K562 (cell line): Measurements from ENCODE around the gene PNPO. TPM values are rescaled to one million over a fixed set of nuclear protein-coding genes. Genes with fewer than 3 reads are reported as not detected.

Experiments used
- ATAC-seq: fragments of 200-7000 bp; cut with Tn5 transposase; 3 replicates; pipeline ENCODE4 v1.9.1; 2020; ENCODE audit warnings: moderate library complexity
- BruUV-seq: library from RNA; stranded (reverse); fragments of 400-500 nt; replicated peaks from 2 replicates; lab custom pipeline; 2021; lab: Mats Ljungman, UMichigan
- CTCF ChIA-PET: fragments of 300-600 bp; formaldehyde crosslinking; extraction: SDS; loops from one replicate; lab custom pipeline; 2021; ENCODE audit warnings: low intra/inter-chr PET ratio; lab: Yijun Ruan, JAX
- POLR2A ChIA-PET: fragments of 300-600, 350-650 bp; sonication (Branson Sonifier 250); formaldehyde crosslinking; extraction: SDS; loops from one replicate; lab custom pipeline; 2021; ENCODE audit warnings: antibody characterized with exemption, inconsistent platforms; lab: Yijun Ruan, JAX
- DNase-seq, 4 experiments: peaks; one replicate each; pipeline versions ENCODE4 v3.0.0 to v3.0.0-alpha.2; 2011 to 2018; ENCODE audit warnings: low spot score in 3 of 4, mixed read lengths in 3 of 4; ENCODE audit errors: extremely low read depth in 1 of 4
- FAIRE-seq: peaks from 2 replicates; lab custom pipeline; 2011; peaks lifted over from hg19 to GRCh38; lab: Jason Lieb, UNC
- H2AFZ ChIP-seq: 2 replicates; pipeline ENCODE4 v1.6.0; 2011; ENCODE audit warnings: low read depth, low read length, control low read depth, inconsistent platforms
- H3K27ac ChIP-seq: fragments of 200-600 bp; 3 replicates; pipeline ENCODE4 v1.8.0; 2011; ENCODE audit warnings: low read depth, mild to moderate bottlenecking, control low read depth, inconsistent platforms, low read length, moderate library complexity, mixed read lengths; ENCODE audit errors: extremely low read depth
- H3K27me3 ChIP-seq, 2 experiments: fragments of 300-600 bp in 1 of 2; 2 replicates in 1 of 2; 3 replicates in 1 of 2; pipeline versions ENCODE4 v1.6.0 to v1.8.0; 2011; ENCODE audit warnings: inconsistent platforms in 2 of 2, low read length in 2 of 2, mild to moderate bottlenecking in 1 of 2, mixed read lengths in 1 of 2, moderate library complexity in 1 of 2; ENCODE audit not compliant: control insufficient read depth in 2 of 2, insufficient read depth in 2 of 2
- H3K36me3 ChIP-seq: fragments of 300-600 bp; 3 replicates; pipeline ENCODE4 v1.8.0; 2011; ENCODE audit warnings: mild to moderate bottlenecking, low read length, inconsistent platforms; ENCODE audit not compliant: control insufficient read depth, insufficient read depth
- H3K4me1 ChIP-seq, 2 experiments: fragments of 200-600 bp in 1 of 2; replicated peaks in 1 of 2; 2 replicates in 1 of 2; 3 replicates in 1 of 2; pipeline versions ENCODE4 v1.5.1 to v1.8.0; 2011; ENCODE audit warnings: inconsistent platforms in 2 of 2, low read length in 2 of 2, mild to moderate bottlenecking in 1 of 2, mixed read lengths in 1 of 2, moderate library complexity in 1 of 2; ENCODE audit not compliant: control insufficient read depth in 2 of 2, insufficient read depth in 2 of 2
- H3K4me2 ChIP-seq: 2 replicates; pipeline ENCODE4 v1.6.1; 2011; ENCODE audit warnings: low read length, control low read depth, inconsistent platforms, mixed read lengths; ENCODE audit not compliant: insufficient read depth
- H3K4me3 ChIP-seq: fragments of 200-600 bp; sonication (generic), shearing (Covaris generic); 2 replicates; pipeline ENCODE4 v1.5.1; 2016; ENCODE audit warnings: control low read depth, inconsistent platforms
- H3K79me2 ChIP-seq: fragments of 200-600 bp; 3 replicates; pipeline ENCODE4 v1.8.0; 2011; ENCODE audit warnings: low read length, inconsistent platforms; ENCODE audit not compliant: control insufficient read depth, insufficient read depth
- H3K9ac ChIP-seq, 2 experiments: 2 replicates each; pipeline versions ENCODE4 v1.6.0 to v1.6.1; 2011; ENCODE audit warnings: low read depth in 2 of 2, low read length in 2 of 2, control low read depth in 1 of 2, inconsistent platforms in 1 of 2, mild to moderate bottlenecking in 1 of 2, mixed read lengths in 1 of 2; ENCODE audit not compliant: insufficient read depth in 1 of 2
- H3K9me1 ChIP-seq: one replicate; pipeline ENCODE4 v1.6.0; 2011; ENCODE audit warnings: inconsistent platforms, mild to moderate bottlenecking, low read length, moderate library complexity; ENCODE audit not compliant: control insufficient read depth, insufficient read depth
- H3K9me3 ChIP-seq: replicated peaks from 2 replicates; pipeline ENCODE4 v1.5.1; 2011; ENCODE audit warnings: low read depth, low read length, inconsistent platforms; ENCODE audit not compliant: control insufficient read depth, insufficient read depth
- H4K20me1 ChIP-seq: replicated peaks from 2 replicates; pipeline ENCODE4 v1.6.1; 2011; ENCODE audit warnings: low read length, inconsistent platforms, mixed read lengths; ENCODE audit not compliant: control insufficient read depth, insufficient read depth
- E2F4 ChIP-seq: sonication (generic); formaldehyde crosslinking; IDR thresholded peaks from 2 replicates; pipeline ENCODE4 v1.8.0; 2022; ENCODE audit warnings: mild to moderate bottlenecking, low read depth, missing genetic modification reagents
- SNAPC5 ChIP-seq: fragments of 250-450 bp; sonication (Bioruptor Pico); IDR thresholded peaks from 2 replicates; pipeline ENCODE4 v1.8.0; 2021; ENCODE audit warnings: moderate library complexity, mild to moderate bottlenecking, inconsistent platforms
- WGBS: fragments of 100-300 bp; shearing (Covaris generic); methylation state at CpG from one replicate; pipeline ENCODE4 v1.1.6; 2016; ENCODE audit warnings: low coverage, mixed read lengths; ENCODE audit not compliant: insufficient coverage; ENCODE audit errors: missing lambda C conversion rate; 5-methylcytosine and 5-hydroxymethylcytosine counted together
- in situ Hi-C: fragments of 300-500 bp; cut with MboI; formaldehyde crosslinking; loops from 4 replicates; pipeline ENCODE4 v1.15.0; 2018; ENCODE audit warnings: inconsistent platforms, mixed read lengths
- intact Hi-C: fragments of 100-400 bp; cut with micrococcal nuclease; formaldehyde crosslinking; loops from 2 replicates; pipeline ENCODE4 v1.14.2; 2022
- polyA plus RNA-seq, 8 experiments: library from polyadenylated mRNA; depleted of rRNA in 4 of 8; stranded (reverse) in 5 of 8; unstranded in 3 of 8; fragments of >200 nt; fragmentation: Nextera tagmentation in 2 of 8; fragmentation: Illumina TruSeq in 1 of 8; extraction: Ambion mirVana in 2 of 8; extraction: Trizol in 1 of 8; gene quantifications; 2 replicates each; pipeline versions ENCODE4 v1.2.1 to v1.2.3, GENCODE V29; 2011 to 2014; ENCODE audit warnings: inconsistent platforms in 1 of 8, missing spikeins in 1 of 8
- total RNA-seq, 7 experiments: library from RNA; depleted of rRNA in 6 of 7; stranded (reverse); fragments of >200 nt in 6 of 7; fragmentation: Illumina TruSeq in 2 of 7; extraction: Trizol in 2 of 7; gene quantifications; 2 replicates each; pipeline versions ENCODE4 v1.2.1 to v1.2.3, GENCODE V29; 2011 to 2021; ENCODE audit warnings: low replicate concordance in 1 of 7
- TF ChIP-seq, protein P1 (sequence below): sonication (generic); formaldehyde crosslinking; IDR thresholded peaks from 2 replicates; pipeline ENCODE4 v1.9.0; 2022; ENCODE audit warnings: mild to moderate bottlenecking, missing genetic modification reagents

The PNPO gene
- total and polyA plus RNA-seq, 9 of the 15 experiments (the other 6 are each of a cell fraction or from before 2014, with no cell fraction given), result 16.6 to 39.0 (median 27.4) TPM

DNA sequence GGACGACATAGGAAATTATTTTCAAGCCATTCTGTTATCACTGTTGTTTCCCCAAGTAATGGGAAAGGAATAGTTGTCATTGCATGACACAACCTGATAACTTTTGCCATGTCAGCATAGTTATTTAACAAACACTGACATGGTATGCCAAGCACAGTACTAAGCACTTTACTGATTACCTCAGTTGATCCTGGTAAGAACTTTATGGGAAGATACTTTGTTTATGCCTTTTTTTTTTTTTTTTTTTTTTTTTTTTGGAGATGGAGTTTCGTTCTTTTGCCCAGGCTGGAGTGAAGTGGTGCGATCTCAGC, 15.7 kb upstream of the PNPO start (continued):
- TF ChIP-seq SNAPC5 (CRISPR knock-in tag), result no peak

- no TSS peak for BruUV-seq
- H3K79me2 ChIP-seq, result no peaks in the 10 kb centered on the region
- peak overlapping the region in 1 of 2 experiments; percentile 67; a peak in 1 of 4 replicates for H3K9ac ChIP-seq
- in situ Hi-C loops, result no loop called here
- FAIRE-seq (no peak), DNase-seq (no peak), ATAC-seq (no peak)
- H3K27me3 ChIP-seq, result no peaks in the 10 kb centered on the region
- H2AFZ ChIP-seq, result no peak overlapping the region
- H3K36me3 ChIP-seq, result peaks cover 52% of the 10 kb centered on the region; the same call in 2 of the 3 replicates
- TF ChIP-seq E2F4, result no peak
- TF ChIP-seq, protein P1, sequence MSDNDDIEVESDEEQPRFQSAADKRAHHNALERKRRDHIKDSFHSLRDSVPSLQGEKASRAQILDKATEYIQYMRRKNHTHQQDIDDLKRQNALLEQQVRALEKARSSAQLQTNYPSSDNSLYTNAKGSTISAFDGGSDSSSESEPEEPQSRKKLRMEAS (CRISPR knock-in tag), result 0 out of 2 replicates have a peak, but pooled peaks have one; percentile 20
- H3K9me1 ChIP-seq, result peaks cover 2% of the 10 kb centered on the region
- ChIA-PET CTCF (no interaction called here), POLR2A (interaction anchor here (3.3 kb wide), 1 partner anchor 10 kb away, joined by 18 read pairs; no protein-coding TSS in a partner anchor)
- 90% methylated on average over 13 of the region's 20 CpGs for WGBS
- H3K27ac ChIP-seq, result no peak overlapping the region
- no peaks in the 10 kb centered on the region for H3K9me3 ChIP-seq
- no peak overlapping the region for H3K4me3 ChIP-seq
- H4K20me1 ChIP-seq, result no peaks in the 10 kb centered on the region
- intact Hi-C loops, result no loop called here
- H3K4me1 ChIP-seq, result peaks cover 18 to 33% of the 10 kb centered on the region in 2 experiments
- H3K4me2 ChIP-seq, result no peak overlapping the region
These were observed 13.5 kb upstream of the PNPO start for GRCh38 chr17:47927821-47928400.
